Superior temporal gyrus (tissue), 1 donor: ENCODE measurements around the gene PTPRO.

Experiments used
- DNase-seq: peaks from one replicate; pipeline ENCODE4 v3.0.0-alpha.2; 2016; ENCODE audit errors: extremely low spot score

PTPRO gene

DNA sequence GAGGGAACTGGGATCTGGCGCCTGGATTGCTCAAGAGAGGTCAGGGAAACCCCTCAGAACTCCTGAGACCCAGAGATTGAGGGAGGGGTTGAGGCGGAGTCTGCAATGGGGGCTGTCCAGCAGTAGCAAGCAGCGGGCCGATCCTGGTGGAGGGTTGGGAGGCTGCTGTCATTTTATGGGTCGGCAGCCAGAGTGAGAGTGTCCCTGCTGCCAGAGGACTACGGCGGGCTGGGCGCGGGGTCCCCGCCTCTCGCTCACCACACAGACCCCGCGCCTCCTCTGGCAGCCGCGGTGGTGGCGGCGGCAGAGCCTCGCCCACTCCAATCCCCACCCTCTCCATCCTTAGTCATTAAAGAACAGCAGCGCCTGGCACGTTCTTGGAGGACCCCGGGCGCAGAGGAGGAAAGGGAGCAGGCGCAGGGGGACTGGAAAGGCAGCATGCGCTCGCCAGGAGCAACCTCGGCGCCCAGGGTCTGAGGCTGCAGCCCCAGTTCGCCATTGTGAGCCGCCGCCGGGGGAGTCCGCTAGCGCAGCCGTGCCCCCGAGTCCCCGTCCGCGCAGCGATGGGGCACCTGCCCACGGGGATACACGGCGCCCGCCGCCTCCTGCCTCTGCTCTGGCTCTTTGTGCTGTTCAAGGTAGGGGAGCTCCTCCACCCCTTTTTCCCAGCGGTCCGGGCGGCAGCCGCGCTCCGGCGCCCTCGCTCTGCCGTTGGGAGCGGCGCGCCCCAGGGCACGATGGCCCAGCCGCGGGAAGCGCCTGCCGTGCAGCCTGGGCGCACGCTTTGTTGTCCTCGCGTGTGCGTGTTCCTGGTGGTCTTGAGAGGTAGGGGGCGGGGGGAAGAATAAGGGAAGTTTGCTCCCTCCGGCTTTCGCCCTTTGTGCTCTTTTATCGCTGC, at the start of gene PTPRO:
PTPRO (plus strand) TSS at position 345 of the 898 bp plus-strand sequence.
- peak; percentile 24 for DNase-seq

DNA sequence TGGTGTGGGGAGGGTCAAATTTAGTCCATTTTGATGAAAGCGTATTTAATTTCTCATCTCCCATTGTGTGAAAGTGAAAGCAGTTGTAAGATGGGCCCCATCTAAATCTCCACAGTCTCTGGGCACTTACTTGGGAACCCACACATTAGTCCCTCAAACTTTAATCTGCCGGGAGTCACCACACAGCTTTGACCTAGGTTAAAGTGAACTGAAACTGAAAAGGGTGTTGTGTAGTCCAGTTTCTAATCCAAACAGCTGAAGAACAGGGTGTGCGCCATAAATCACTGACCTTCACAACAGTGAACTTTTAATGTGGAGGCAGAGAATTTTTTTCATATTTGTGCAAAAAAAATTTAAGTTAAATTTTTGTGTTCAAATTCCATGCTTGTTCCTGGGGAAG, 48.4 kb upstream of the PTPRO start:
- DNase-seq = no peak

DNA sequence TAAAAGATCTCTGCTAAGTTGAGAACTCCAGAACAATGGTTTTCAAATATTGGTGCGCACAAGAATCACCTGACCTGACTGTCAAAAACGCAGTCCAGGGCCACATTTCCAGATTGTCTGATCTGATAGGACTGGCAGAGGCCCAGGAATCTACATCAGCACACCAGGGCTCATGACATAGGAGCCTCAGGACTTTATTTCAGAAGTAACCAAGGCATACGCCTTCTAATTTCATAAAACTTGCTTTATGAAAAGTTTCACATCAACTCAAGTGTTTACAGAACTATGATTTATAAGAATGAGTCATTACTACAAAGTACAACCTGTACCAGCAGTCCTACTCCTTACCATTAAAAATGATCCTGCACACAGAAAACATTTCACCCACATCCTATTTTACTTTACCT, 47.7 kb upstream of the PTPRO start:
- DNase-seq = no peak

DNA sequence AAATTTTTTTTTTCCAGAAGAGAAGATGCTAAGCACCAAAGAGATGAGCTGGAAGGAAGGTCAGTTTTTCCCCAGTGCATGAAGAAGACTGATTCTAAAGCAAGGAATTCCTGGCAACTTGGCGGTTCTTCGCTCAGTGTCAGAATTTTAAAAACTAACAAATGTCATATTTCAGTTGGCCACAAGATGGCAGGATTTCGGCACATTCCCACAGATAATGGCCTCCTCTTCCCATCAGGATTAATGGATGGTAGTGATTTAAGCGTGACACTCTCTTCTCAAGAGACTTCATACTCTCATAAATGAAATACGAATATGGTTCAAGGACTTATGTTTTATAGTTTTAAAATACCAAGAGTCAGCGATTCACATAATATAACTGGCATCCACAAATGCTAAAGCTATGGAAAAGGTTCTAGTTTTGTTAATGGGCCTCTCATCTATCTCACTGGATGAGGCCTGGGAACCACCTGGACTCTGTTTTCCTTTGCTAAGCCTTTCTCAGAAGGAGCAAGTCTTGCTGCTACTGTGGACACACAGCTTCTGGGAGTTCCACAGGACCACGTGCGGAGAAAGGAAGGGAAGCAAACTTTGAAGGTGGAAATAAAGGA, 46.1 kb upstream of the PTPRO start:
- peak; percentile 92 for DNase-seq

DNA sequence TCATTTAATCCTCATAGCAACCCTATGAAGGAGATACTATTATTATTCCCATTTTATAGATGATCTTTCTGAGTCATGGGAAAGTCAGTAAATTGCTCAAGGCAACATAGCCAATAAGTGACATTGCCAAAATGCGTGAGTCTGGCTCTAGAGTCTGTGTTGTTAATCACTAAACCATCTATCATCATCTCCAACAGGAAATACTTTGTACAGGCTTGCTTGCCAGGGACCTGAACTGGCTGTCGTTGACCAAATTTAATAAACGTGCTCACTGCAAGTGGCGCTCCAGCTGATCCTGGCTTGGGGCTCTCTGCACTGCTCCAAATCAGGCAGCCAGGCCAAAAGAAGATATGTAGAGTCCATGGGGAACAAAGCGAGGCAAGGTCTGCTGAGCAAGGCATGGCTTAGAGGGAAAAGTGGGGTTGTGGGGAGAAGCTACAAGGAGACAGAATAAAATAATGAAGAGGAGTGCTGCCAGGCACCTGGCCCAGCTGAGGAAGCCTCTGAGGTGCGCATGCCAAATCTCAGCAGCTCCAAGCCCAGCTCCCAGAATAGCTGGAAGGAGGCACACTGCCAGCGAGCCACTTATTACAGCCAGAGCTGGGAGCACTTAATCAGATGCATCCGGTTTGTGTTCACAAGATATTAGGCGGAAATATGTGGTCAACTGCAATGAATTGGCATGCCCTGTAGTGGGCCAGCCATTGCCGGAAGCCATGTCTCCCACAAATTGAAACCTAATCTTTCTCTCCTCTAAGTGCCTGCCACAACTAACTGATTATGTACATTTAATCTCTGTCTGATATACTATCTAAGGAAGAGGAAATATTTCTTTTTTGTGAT, 43.3 kb upstream of the PTPRO start:
- DNase-seq = no peak

DNA sequence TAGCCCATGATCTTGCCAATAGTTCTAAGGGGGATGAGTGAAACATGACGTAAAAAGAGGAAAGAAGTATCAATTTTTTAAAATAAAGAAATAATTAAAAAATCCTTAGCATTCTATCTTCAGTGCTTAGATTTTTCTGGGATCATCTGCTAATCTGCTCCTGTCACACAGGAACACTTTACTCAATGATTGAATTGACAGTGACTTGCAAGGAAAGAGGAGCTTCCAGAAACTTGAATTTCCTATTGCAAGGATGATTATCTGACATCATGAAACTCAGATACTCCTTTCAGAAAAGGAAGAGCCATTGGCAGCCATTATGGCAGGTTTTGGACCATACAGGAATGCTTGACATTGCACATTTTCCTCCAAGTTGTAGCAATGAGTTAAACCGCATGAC, 41.4 kb upstream of the PTPRO start:
- DNase-seq = no peak

DNA sequence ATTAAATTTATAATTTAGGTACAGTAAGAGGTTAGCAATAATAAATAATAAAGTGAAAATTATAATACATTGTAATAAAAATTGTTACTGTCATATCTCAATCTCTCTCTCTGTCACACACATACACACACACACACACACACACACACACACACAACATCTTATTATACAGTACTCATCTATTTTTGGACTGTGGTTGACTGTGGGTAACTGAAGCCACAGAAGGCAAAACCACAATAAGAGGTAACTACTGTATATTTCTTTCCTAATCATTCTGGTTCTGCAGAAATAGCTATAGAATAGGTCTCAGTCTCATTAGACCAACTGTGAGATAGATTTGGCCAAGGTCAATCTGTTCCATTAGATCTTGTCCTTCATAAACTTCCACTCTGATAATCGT, 33.1 kb upstream of the PTPRO start:
- DNase-seq = no peak

DNA sequence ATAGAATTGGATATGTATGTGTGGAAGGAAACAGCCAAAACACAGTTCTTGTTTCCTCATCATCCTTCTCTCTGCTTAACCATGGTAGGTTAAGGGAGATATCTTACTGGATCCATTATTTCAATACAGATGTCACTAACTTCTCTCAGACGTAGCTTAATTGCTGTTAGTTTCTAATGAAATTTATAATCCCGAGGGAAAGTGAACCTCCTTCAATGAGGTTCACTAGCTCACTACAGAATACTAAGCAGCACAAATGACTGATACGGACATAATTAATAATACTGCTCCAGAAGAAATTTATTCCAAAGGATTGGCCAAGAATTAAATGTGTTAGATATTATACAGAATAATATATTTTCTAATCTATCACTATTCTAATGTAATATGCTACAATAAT, 28.6 kb upstream of the PTPRO start:
- DNase-seq = no peak

DNA sequence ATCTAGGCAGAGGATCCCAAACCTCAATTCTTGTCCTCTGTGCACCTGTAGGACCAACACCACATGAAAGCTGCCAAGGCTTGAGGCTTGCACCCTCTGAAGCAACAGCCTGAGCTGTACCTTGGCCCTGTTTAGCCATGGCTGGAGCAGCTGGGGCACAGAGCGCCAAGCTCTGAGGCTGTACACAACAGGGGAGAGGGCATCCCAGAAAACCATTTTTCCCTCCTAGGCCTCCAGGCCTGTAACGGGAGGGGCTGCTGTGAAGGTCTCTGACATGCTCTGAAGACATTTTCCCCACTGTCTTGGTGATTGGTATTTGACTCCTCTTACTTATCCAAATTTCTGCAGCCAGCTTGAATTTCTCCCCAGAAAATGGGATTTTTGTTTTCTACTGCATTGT, 22.4 kb upstream of the PTPRO start:
- no peak for DNase-seq

DNA sequence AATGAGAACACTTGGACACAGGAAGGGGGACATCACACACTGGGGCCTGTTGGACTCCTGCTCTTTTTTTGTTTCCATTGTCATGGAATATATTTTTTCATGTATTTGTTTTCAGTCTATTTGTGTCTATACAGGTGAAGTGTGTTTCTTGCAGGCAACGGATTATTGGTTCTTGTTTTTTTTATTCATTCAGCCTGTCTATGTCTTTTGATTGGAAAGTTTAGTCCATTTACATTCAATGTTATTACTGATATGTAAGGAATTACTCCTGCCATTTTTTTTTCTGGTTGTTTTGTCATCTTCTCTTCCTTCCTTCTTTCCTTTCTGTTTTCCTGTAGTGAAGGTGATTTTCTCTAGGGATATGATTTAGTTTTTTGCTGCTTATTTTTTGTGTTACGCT, 18.0 kb upstream of the PTPRO start:
- no peak for DNase-seq

DNA sequence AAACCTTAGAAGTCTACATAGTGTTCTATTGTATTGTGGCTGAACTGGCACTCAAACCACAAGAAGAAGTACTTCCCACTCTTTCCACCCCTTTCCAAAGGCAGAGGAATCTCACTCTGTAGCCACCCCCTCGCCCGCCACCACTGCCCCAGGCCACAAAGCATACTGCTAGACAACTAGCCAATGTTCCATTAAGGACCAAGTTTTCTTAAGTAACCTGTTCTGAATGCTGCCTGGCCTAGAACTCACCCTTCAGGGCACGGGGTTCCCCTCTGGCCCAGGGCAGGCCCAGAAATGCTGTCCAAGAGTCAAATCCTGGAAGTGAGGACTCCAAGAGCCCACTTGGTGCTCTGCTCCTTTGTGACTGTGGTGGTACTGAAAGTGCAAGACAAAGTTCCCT, 15.7 kb upstream of the PTPRO start:
- no peak for DNase-seq

DNA sequence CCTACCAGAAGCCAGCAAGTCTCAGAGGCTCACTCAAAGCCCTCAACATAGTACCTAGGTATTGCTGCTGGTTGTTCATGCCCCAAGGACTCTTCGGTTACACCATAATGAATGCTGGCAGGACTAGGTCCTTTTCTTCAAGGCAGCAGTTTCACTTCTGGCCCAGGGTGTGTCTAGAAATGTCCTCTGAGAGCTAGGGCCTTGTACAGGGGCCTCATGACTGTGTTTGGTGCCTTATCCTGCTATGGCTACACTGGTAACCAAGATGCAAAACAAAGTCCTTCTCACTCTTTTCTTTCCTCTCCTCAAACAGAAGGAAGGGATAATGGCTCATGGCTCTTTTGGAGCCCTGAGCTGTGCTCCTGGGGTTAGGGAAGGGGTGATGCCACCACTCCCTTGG, 15.2 kb upstream of the PTPRO start:
- no peak for DNase-seq

DNA sequence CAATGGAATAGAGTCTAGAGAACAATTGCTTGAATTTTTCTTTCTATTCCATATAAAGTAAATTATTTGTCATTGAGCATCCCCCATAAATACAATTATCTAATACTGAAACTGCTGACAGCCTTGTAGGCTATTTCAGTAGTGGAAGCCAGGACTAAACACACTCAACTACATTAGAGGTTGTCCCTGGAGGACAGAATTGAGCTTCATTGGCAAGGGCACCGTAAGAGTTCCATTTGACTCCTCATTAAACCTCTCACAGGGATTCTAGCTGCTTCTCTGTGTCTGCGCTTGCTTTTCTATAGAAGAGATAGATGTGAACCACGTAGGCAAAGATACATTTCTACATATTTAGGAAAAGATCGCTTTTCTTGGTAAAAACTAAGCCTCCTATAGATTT, 3.5 kb upstream of the PTPRO start:
- DNase-seq = no peak

DNA sequence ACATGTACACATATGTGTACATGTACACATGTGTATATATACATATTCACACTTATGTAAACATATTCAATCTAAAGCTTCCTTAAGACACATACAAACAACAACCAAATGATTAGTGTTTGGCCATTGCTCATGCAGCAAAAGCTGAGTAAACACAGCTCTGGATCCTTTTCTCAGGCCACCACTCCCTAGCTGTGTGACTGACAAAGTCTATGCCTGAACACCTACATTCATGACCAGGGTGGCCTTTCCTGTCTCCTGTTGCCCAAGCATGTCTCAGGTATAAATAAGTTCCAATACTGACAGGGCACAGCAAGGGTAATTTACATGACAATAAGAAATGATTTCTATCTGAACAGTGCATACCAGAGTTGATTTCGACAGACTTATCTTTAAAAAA, 1.4 kb upstream of the PTPRO start:
- no peak for DNase-seq

DNA sequence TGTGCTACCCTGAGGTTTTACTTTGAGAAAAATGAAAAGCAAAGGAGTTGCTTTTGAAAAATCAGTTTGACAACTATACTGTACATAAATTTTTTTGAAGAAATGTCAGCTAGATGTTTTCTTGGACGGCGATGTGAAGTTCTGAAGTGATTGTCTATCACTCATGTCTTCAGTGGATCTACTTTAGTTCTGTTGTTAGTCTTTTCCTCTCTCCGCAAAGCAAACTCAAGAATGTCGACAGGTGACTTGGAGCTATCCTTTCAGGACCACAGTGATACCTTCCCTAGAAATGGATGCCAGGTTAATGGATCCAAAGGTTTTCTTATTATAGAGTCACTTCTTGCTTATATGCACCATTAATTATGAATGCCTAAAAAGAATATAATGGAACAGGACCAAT, 1.2 kb downstream of the PTPRO start:
- DNase-seq = no peak

DNA sequence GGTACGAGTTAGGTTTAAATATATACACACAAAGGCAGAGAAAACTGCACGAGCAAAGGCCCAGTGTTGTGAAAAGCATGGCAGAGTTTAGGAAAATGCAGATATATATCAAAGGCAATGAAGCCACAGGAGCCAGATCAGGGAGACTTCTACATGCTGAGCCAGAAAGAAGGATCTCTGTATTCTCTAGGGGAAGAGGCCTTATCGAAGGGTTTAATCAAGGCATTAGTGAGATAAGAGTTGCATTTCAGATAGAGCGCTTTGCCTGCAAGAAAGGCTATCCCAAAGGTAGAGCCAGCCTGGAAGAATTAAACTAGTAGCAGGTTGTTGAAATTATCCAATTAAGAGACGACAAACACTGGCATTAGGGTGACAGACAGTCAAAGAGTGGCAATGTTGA, 7.6 kb downstream of the PTPRO start:
- DNase-seq = no peak

DNA sequence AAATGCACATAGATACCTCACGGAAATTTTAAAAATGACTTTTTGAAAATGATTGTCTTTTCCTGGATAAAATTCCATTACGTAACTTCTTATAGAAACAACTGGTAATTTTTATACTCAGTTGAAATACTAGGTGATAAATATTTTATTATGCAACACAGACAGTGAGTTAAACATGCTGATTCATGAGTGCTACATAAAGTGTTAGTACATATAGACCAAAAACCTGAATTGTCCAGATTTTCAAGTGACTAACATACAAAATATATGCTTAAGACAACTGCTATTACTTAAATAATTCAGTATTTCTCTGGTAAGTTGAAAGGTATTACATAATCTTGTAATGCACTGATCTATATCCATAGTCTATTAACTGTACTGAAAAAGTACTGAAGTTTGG, 11.9 kb downstream of the PTPRO start:
- no peak for DNase-seq

DNA sequence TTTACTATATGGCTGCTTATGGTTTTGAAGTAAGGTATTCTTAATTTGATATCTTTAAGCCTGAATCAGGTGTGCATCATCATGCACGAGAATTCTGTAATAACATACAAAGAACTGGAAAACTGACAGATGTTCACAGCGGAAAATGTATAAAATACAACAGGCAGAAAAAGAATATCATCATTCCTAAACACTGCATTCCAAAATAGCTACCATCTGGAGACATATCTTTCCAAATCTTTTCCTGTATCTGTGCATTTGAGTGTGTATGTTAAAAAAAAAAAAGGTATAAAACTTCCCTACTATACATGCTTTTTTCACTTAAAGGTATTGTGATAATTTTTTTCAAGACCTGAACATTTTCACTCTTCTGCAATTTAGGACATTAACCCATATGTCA, 13.7 kb downstream of the PTPRO start:
- DNase-seq = no peak

DNA sequence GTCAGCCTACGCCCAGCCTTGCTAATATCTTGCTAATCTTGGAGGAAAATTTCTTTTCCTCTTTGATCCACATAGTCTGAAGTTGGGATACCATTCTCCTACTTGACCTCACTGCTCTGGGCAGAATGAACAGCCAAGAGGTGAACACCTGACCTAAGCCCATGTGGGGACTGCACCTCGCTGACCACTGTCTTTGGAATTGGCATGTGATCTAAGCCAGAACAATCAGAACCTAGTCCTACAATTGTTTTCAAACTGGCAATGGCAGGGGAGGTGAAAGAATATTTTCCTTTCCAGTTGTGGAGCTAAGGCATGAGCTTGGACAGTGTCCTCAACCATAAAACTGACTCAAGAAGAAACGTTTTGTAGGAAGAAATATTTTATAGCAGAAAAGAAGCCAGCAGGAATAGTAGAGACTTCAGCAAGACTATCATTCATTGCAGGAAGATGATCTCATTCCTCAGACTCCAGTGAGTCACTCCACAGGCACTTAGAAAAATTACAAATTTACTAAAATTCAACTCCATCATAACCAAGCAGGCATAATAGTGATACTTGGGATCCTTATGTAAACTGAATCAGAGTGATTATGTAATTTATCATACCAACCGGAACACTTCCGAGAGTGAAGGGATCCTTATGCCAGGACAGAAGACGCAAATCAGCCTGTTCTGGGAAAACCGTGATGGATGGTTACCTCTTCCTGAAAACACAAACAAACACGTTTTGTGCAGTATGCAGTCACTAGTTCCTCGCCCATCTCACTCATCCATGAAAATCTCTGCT, 14.7 kb downstream of the PTPRO start:
- peak; percentile 49 for DNase-seq

DNA sequence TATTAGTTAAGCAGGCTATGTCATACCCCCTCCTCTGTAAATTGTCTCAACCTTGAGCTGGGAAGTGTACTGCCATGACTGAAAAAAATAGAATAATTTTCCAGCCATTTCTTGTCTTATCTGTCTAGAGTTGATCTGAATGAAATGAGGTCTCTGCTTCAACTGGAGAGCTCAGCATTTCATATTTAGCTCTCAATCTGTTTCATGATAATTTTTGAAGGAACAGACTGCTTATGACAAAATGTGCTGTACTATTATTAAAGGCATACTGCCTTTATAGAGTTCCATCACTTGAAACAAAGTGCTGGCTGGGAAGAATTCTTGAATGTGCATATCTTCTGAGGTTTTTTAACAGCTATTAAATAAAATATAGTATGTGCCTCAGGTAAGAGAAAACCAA, 19.1 kb downstream of the PTPRO start:
- DNase-seq = peak; percentile 56

DNA sequence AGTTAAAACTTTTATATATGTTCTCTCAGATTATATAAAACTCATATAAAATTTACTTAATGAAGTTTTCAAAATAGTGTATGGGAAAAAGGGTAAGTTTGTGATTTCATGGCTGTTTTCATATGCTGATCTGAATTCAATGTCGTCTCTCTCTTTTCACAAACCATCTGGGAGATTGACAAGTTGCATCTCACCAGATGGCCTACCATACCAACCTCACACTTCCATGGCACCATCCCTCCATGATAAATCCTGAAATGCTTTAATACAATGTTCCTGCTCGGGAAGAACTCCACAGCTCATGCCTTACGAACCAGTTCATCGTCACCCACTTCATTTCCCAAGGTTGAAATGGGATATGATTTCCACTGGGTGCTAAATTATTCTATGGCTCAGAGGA, 22.3 kb downstream of the PTPRO start:
- DNase-seq = no peak

DNA sequence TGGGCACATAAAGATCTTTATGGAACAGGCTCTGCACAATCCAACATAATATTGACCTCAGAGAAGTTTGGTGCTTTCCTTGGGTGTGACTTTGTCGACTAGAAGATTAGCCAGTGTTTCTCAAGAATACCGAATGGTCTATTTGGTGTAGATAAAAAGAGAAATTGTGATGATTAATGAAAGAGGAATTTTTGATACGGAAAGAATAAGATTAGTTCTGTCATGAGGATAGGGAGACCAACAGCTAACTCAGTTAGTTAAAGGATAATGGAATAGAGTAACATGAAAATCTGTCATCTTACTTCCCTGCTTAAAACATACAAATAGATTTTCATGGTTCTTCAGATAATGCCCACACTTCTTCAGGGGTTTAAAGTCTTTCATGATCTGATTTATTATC, 24.2 kb downstream of the PTPRO start:
- no peak for DNase-seq
